Left ventricle myocardium inferior (tissue), 1 donor: Measurements from ENCODE around the gene SEC24D. TPM values are rescaled to one million over a fixed set of nuclear protein-coding genes. Genes with fewer than 3 reads are reported as not detected.
A peak's percentile ranks its signal among the peaks of the same experiment; 100 is the strongest.

ENCODE experiments used
- DNase-seq: peaks from one replicate; pipeline ENCODE4 v3.0.0-alpha.2; 2020
- H3K27ac ChIP-seq: fragments of 200-600 bp; replicated peaks from 2 replicates; pipeline ENCODE4 v1.8.0; 2021
- H3K27me3 ChIP-seq: fragments of 200-600 bp; 2 replicates; pipeline ENCODE4 v1.8.0; 2021; ENCODE audit warnings: low read depth
- H3K36me3 ChIP-seq: fragments of 200-600 bp; 2 replicates; pipeline ENCODE4 v1.8.0; 2021
- H3K4me1 ChIP-seq: fragments of 200-600 bp; 2 replicates; pipeline ENCODE4 v1.8.0; 2021
- H3K4me3 ChIP-seq: fragments of 200-600 bp; 2 replicates; pipeline ENCODE4 v1.8.0; 2021; ENCODE audit warnings: mild to moderate bottlenecking, moderate library complexity
- H3K9me3 ChIP-seq: fragments of 200-600 bp; replicated peaks from 2 replicates; pipeline ENCODE4 v1.8.0; 2021
- intact Hi-C: fragments of 100-400 bp; cut with micrococcal nuclease; formaldehyde crosslinking; loops from one replicate; pipeline ENCODE4 v1.11.0; 2022
- total RNA-seq: library from RNA; stranded (reverse); fragmentation: NEBNext Ultra II Directional; extraction: Animal tissue kit (Norgen Biotek cat#: 25700); gene quantifications from one replicate; pipeline ENCODE4 v1.2.1, GENCODE V29; 2021
- TF ChIP-seq, protein P1 (sequence below): fragments of 200-600 bp; IDR thresholded peaks from 2 replicates; pipeline ENCODE4 v1.8.0; 2021; ENCODE audit warnings: antibody characterized with exemption, mild to moderate bottlenecking, borderline replicate concordance
- donor health status: DM: no; HTN: yes; CAD: no; lungs with severe emphysema.

The SEC24D gene
- total RNA-seq, 1 donor from 2014 or later: 10.5 TPM

DNA sequence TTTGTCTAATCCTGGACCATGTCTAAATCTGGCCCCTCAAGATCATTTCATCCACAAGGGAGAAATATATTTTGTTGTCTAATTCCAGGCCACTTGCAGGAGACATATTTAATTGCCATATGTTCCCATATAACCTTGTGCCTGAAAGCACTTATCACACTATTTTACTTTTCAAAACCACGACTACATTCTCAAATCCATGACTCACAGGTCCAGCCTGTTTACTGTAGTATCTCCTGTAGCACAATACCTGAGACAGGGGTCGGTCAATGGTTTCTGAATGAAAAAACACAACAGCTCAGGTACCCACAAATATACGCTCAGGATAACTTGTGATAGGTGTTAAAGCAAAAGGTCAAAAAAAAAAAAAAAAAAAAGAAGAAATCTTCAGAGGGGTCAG lies 60.9 kb downstream of the SEC24D start:
- Histone ChIP-seq H3K36me3 (no peaks in the 10 kb centered on the region), H3K4me3 (no peak overlapping the region), H3K27me3 (no peaks in the 10 kb centered on the region), H3K9me3 (peaks cover 6% of the 10 kb centered on the region), H3K27ac (peak overlapping the region; percentile 81), H3K4me1 (peaks cover 72% of the 10 kb centered on the region)
- intact Hi-C loops: loop anchor here (5.0 kb wide), 2 partner anchors 117 to 192 kb away; no protein-coding TSS in a partner anchor
- no peak for DNase-seq
- TF ChIP-seq, protein P1, sequence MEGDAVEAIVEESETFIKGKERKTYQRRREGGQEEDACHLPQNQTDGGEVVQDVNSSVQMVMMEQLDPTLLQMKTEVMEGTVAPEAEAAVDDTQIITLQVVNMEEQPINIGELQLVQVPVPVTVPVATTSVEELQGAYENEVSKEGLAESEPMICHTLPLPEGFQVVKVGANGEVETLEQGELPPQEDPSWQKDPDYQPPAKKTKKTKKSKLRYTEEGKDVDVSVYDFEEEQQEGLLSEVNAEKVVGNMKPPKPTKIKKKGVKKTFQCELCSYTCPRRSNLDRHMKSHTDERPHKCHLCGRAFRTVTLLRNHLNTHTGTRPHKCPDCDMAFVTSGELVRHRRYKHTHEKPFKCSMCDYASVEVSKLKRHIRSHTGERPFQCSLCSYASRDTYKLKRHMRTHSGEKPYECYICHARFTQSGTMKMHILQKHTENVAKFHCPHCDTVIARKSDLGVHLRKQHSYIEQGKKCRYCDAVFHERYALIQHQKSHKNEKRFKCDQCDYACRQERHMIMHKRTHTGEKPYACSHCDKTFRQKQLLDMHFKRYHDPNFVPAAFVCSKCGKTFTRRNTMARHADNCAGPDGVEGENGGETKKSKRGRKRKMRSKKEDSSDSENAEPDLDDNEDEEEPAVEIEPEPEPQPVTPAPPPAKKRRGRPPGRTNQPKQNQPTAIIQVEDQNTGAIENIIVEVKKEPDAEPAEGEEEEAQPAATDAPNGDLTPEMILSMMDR: no peak

- peak overlapping the region; percentile 81 for H3K27ac ChIP-seq
These were observed 61.6 kb downstream of the SEC24D start for GRCh38 chr4:118774321-118774720.

GRCh38 chr4:118773429-118773792 lies 62.5 kb downstream of the SEC24D start:
- Histone ChIP-seq H3K4me1 (peaks cover 84% of the 10 kb centered on the region), H3K36me3 (no peaks in the 10 kb centered on the region), H3K4me3 (no peak overlapping the region), H3K9me3 (peaks cover 6% of the 10 kb centered on the region), H3K27ac (peak overlapping the region; percentile 81), H3K27me3 (no peaks in the 10 kb centered on the region)
- TF ChIP-seq, protein P1: no peak
- intact Hi-C loops: loop anchor here (5.0 kb wide), 2 partner anchors 119 to 194 kb away; no protein-coding TSS in a partner anchor
- no peak for DNase-seq

More at GRCh38 chr4:118774321-118774720, 61.6 kb downstream of the SEC24D start:
- no peak for DNase-seq
- Histone ChIP-seq H3K4me1 (peaks cover 79% of the 10 kb centered on the region), H3K36me3 (no peaks in the 10 kb centered on the region), H3K27me3 (no peaks in the 10 kb centered on the region), H3K4me3 (no peak overlapping the region), H3K9me3 (peaks cover 6% of the 10 kb centered on the region)
- intact Hi-C loops: loop anchor here (5.0 kb wide), 2 partner anchors 118 to 193 kb away; no protein-coding TSS in a partner anchor
- TF ChIP-seq, protein P1: no peak

- peak overlapping the region; percentile 41 for H3K4me3 ChIP-seq
These were observed 63.0 kb downstream of the SEC24D start for GRCh38 chr4:118772767-118773428.

DNA sequence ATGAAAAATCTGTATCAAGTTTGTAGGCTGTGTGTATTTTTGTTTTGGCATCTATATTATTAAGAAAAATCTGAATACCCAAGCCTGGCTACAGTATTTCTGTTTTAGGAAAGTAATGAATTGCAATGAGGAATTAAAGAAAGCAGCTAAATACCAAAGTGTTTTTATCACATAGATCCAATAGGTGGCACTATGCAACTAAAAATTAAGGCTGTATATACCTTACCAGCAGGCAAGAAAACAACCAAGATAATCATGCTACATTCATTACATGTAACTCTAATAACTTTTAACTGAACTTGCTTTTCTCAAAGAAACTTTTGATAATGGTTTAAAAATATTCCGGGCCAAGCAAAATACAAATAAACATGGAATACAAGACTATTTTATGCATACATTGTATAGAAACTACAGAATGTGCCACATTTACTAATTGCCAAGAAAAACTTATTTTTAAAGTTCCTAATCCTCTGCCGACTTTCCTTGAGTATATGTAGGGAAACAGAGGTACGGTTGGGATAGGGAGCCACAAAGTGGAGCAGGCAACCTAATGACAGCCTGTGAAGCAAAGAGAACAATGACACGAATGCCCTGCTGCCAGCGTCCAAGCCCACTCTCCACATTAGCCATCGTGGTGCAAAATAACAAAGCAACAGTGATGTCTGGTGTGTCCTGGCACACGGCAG lies 63.7 kb downstream of the SEC24D start:
- peak overlapping the region; percentile 81 for H3K27ac ChIP-seq
- H3K36me3 ChIP-seq: peaks cover 11% of the 10 kb centered on the region
- intact Hi-C loops: loop anchor here (5.0 kb wide), 2 partner anchors 120 to 195 kb away; no protein-coding TSS in a partner anchor
- H3K27me3 ChIP-seq: no peaks in the 10 kb centered on the region
- peaks cover 84% of the 10 kb centered on the region for H3K4me1 ChIP-seq
- H3K9me3 ChIP-seq: peaks cover 2% of the 10 kb centered on the region
- H3K4me3 ChIP-seq: peak overlapping the region; percentile 41
- DNase-seq: no peak
- TF ChIP-seq, protein P1: peak; percentile 71

More at GRCh38 chr4:118772767-118773428, 63.0 kb downstream of the SEC24D start:
- Histone ChIP-seq H3K9me3 (peaks cover 6% of the 10 kb centered on the region), H3K27ac (peak overlapping the region; percentile 81), H3K36me3 (peaks cover 4% of the 10 kb centered on the region), H3K27me3 (no peaks in the 10 kb centered on the region), H3K4me1 (peaks cover 84% of the 10 kb centered on the region)
- TF ChIP-seq, protein P1: no peak
- intact Hi-C loops: loop anchor here (5.0 kb wide), 2 partner anchors 119 to 194 kb away; no protein-coding TSS in a partner anchor
- DNase-seq: no peak
